Right renal pelvis (tissue), 4 donors: Measurements from ENCODE around the gene XPO6. TPM values are rescaled to one million over a fixed set of nuclear protein-coding genes. Genes with fewer than 3 reads are reported as not detected.

ENCODE experiments used
- DNase-seq, 4 donors: peaks; one replicate each; pipeline ENCODE4 v3.0.0-alpha.2; 2013; ENCODE audit warnings: low read depth in 4 of 4, low spot score in 3 of 4, missing footprints in 1 of 4
- polyA plus RNA-seq, 4 donors: library from polyadenylated mRNA; unstranded; fragments of 120-200 nt; gene quantifications; one replicate each; pipeline ENCODE4 v1.2.1, GENCODE V29; 2013; ENCODE audit not compliant: insufficient read length in 4 of 4

XPO6 gene
- polyA plus RNA-seq, 4 donors = 69.8 to 81.1 (median 73.4) TPM

DNA sequence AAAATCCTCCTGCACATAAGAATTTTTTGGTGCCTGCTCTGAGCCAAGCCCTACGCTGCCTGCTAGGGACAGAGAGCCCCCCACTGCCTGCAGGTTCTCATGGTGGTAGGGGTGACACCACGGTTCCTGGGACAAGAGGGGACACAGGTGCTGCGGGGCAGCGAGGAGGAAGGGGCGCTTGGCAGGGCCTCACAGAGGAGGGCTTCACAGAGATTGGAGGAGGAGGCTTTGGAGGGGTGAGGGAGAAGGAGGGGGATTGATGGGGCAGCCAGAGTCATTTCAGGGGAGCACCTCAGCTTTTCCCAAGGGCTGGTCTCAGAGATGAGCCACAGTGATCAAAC, 118.4 kb downstream of the XPO6 start:
- DNase-seq = no peak

DNA sequence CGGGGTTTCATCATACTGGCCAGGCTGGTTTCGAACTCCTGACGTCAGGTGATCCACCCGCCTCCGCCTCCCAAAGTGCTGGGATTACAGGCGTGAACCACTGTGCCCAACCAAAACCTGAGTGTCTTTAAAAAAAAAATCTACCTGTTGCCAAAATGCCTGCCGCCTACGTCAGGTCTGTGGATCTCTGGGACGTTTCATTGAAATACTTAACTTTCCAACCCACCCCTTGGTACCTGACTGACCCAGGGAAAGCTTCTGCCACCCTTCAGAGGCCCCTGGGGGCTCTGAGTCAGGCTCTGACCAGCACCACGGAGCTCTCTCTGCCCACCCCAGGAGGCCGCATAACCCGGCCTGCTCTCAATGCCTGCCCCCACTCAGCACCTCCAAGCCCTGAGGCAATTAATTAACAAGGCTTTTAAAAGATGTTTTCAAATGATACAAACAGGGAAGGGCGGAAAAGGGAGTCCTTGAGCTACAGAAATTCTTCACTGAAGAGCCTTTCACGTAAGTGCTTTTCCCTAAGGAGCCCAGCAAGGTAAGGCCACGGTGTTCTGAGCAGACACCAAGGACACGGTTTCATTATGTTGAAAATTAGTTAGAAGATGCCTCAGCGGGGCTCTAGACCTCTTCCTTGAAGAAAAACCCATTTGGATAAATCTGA, 118.9 kb downstream of the XPO6 start:
- DNase-seq = no peak

DNA sequence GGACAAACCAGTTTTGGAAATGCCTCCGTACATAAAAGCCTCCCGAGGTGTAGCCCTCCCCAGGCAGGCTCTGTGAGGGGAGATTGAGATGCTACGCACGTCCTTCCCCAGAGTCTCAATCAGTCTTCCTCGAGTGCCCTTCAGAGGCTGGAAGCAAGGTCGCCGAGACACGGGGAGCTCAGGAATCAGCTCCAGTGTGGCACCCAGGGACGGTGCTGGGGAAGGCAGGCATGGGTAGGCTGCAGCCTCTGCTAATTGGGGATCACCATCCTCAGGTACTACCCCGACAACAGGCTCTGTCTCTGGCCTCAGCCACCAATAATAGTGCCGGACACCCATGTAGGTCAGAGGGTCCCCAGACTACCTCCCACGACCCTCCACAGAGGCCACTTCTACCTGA, 120.1 kb downstream of the XPO6 start:
- DNase-seq = no peak

DNA sequence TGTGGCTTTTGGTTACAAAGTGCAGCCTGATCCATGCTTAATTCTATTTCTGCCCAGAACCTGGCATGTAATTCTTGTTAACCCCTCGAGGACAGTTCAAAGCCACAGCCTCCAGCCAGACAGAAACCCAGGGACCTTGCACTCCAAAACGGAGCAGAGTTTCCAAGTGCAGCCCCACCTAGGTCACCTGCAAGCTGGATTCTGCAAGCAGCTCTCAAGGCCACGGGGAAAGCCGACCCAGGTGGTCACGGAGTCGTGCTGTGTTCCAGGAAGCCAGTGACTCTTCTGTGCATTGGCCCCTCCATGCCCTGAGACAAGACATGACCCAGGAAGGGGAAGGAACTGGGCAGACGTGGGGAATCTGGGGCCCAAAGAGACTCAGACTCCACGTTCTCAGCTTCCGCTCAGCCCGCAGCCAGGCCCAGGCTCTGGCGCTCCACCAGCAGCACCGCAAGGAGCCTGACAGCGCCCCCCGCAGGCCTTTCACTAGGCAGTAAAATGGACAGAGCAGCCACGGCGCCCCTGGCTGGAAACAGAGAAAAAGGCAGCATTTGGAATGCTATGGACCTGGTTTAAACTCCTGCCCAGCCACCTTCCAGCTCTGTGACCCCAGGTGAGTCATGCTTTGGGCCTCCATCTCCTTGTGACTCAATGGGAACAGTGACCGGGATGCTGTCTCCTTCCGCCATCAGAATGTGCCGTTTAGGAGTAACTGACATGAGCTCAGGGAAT, 121.0 kb downstream of the XPO6 start:
- no peak for DNase-seq

DNA sequence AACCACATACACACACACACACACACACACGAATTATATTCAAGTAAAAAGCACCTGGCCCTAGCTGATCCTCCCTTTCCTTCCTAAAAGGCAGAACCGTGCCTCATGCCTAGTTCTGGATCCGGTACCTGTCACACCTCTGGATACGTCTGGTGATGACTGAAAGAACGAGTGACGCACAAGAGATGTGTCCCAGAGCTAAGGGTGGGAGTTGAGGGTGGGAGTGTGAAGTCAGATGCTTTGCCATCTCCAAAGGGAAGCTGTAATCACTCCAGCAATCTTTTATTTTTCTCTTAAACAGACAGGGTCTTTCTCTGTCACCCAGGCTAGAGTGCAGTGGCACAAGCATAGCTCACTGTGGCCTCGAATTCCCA, 121.8 kb downstream of the XPO6 start:
- DNase-seq = no peak

DNA sequence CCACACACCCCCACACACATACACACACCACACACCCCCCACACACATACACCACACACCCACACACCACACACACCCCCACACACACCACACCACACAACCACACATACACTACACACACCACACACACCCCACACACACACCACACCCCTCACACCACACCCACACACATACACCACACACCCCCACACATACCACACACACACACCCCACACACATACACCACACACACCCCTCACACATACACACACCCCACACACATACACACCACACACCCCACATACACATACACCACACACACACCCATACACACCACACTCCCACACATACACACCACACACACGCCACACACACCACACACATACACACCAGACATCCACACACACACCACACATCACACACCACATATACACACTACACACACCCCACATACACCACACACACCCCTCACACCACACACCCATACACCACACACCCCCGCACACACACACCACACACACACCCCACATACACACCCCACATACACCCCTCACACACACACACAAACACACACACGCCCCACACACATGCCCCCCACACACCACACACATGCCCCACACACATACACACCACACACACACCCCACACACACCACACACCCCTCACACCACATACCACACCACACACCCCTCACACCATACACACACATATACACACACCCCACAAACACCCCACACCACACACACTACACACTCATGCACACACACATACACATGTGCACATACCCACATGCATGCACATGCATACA, 122.4 kb downstream of the XPO6 start:
- DNase-seq = no peak

DNA sequence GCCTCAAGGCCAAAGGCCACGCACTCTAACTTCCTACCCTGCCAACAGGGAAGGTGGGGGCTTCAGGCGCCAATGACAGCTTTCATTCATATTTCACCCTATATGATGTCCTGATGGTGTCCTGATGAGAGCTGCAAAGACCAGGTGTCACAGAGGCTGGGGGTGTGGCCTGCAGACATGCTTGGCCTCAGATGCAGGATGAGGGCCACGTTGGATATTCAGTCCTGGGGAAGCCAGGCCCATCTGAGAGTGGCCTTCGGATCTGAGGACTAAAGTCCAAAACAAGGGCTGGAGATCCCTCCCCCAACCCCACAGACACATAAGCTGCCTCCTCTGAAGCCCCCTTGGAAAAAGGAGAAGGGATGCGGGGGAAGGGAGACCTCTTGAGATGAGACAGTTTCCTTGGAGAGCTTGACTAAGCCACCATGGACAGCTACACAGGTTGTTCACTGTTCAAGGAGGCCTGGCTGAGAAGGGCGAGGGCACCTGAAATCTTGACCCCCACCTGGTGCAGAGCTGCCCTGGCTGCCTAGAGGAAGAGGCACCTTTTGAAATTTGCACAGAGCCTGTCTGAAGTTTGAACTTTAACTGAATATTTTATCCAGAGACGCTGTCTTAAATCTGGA, 124.0 kb downstream of the XPO6 start:
- DNase-seq = no peak

DNA sequence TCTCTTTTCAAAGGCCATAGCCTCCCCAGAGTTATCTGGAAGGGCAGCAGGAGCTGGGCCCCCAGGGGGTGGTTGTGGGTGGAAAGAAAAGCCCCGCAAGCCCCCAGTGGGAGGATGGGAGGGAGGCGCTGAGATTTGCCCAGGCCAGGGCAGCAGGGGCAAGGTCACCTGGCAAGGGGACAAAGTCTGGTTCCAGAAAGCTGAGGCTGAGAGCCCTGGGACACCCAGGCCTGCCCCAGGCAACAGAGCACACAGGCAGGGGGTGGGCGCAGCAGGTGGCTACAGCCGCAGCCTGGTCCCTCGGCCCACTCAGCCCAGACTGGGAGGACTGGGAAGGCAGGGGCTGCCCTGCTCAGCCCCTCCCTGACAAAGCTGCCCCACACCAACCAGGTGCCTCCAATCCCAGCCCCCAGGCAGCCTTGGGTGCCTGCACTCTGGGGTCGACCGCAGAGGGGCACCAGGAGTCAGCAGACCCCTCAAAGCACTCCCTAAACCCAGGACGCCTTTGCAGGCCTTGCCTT, 124.6 kb downstream of the XPO6 start:
- no peak for DNase-seq

DNA sequence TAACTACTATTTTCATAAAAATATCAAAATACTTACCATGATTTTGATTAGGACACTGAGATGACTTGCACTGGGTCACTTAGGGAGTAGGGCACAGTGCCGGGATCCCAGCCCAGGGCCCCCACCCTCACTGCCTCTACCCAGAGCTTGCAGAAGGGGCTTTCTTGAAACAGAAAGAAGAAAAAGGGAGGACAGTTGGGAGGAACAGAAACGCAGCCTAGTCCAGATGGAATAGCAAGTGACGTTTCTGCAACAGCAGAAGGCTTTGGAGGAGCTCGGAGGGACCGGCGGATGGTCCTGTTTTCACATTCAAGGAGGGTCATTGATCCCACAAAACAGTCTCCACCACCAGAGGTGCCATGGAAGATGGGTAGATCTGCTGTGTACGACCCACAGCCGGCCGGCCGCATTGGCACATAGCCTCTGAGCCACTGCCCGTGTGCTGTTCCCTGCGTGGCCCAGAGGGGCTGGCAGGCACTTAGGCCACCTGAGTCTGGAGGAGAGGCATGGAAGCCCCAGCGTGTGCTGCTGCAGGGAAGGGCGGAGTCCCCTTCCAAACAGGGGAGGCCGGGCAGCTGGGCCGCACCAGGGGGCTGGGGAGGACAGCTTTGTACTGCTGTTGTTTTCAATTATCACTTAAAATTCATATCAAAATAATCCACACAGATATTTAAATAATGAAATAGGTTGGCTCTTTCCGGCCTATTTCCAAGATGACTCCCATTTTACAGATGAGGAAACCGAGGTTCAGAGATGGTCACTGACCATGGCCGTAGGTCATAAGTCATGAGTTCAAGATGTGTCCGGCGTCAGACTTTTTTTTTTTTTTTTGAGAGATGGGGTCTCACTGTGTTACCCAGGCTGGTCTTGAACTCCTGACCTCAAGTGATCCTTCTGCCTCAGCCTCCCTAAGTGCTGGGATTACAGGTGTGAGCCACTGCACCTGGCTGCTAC, 125.3 kb downstream of the XPO6 start:
- no peak for DNase-seq

DNA sequence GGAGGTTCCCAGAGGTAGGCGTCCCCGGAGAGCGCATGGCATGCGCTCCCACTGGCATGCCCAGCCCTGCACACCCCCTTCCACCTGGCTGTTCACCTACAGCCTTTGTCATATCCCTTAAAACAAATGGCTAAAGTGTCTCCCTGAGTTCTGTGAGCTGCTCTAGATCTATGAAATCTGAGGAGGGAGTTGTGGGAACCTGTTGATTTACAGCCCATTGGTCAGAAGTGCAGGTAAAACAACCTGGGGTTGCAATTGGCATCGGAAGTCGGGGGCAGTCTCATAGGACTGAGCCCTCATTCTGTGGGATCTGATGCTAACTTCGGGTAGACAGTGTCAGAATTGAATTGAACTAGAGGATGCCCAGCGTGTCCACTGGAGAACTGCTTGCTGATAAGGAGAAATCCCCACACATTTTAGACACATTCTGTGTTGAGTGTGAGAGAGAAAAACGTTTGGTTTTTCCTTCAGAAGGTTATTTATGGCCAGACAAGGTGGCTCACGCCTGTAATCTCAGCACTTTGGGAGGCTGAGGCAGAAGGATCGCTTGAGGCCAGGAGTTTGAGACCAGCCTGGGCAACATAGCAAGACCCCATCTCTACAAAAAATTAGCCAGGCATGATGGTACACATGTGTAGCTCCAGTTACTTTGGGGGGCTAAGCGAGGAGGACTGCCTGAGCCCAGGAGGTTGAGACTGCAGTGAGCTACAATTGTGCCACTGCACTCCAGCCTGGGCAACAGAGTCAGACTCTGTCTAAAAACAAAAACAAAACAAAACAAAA, 126.2 kb downstream of the XPO6 start:
- DNase-seq = no peak

DNA sequence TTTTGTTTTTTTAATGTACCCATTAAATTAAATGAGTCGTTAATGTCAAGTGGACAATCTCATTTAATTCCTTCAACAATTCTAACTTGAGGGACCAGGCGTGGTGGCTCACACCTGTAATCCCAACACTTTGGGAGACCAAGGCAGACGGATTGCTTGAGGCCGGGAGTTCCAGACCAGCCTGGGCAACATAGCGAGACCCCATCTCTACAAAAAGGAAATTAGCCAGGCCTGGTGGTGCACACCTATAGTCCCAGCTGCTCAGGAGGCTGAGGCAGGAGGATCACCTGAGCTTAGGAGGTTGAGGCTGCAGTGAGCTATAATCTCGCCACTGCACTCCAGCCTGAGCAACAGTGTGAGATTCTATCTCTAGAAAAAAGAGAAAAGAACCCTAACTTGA, 127.6 kb downstream of the XPO6 start:
- no peak for DNase-seq

DNA sequence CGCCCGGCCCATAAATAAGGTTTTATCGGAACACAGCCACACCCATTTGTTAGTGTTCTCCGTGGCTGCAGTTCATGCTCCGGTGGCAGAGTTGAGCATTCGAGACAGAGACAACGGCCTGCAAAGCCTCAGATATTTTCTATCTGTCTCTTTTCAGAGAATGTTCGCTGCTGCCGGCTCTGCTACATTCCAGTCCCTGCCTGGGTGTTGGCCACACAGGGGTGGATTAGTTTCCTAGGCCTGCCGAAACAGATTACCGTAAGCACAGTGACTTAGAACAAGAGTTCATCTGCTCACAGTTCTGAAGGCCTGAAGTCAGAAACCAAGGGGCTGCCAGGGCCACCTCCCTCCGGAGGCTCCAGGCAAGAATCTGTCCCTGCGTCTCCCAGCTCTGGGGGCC, 129.1 kb downstream of the XPO6 start:
- no peak for DNase-seq

DNA sequence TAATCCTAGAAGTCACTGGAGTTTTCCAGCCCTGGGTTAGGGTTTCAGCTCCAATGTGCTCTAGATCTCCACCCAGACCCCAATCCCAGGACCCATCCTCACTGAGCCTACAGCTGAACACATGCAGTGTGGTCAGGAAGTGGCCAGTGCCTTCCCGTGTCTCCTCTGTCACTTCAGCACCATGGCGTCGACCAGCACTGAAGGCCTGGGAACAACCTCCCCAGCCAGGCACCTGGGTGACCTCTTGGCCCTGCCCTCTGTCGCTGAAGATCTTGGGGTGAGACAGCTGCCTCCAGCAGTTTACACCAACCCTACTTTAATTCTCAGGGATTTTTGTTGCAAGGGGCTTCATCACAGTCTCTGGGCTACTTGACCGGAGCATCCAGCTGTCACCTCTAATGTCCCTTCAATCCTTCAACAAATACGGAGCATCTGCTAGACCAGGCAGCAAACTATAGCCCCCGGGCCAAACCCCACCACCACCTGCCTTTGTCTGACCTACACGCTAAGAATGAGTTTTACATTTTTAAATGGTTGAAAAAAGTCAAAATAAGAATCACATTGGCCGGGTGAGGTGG, 130.3 kb downstream of the XPO6 start:
- DNase-seq = no peak

DNA sequence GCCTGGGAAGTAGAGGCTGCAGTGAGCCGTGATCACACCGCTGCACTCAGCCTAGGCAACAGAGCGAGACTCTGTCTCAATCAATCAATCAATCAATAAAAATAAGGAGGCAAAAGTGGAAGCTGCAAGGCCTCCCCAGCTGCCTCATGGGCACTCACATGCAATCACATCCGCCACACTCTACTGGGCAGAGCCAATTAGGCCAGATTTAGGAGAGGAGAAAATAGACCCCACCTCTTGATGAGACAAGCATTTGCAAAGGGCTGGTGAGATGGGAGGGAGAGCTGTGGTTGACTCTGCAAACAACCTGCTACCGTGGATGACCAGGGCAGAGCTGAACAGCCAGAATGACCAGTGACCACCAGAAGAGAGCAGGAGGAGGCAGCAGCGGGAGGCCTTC, 133.5 kb downstream of the XPO6 start:
- DNase-seq = no peak

DNA sequence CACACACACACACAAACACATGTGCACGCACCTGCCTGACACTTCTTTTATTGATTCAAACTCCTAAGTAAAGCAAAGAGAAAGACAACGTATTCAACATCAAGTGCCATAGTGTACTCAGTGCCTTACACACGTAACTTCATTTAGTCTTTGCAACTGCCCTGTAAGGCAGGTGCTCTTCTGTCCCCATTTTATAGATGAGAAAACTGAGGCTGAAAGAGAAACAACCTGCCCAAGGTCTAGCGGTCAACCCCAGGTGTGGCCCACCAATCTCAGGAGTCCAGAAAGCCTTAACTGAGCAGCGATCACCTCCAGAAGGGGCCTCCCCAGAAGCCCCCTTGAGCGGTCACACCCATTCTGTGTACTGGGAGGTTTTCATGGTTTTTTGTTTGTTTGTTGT, 137.9 kb downstream of the XPO6 start:
- no peak for DNase-seq

DNA sequence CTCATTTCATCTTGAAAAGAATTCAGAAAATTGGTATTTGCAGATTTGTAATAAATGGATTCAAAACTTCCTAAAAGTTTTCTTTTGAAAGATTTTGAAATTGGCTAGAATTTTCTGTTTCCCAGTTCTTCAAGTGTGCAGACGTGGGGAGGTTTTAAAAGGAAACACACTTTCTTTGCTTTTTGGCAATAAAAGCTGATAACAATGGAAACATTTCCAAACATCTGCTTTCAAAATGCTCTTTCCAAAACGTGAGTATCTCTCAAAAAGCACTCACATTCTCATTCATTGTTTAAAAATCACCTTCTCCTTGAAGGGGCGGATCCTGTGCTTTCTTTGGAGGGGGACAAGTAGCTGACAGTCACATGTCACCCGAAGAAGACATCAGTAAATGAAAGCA, 139.7 kb downstream of the XPO6 start:
- DNase-seq = no peak

DNA sequence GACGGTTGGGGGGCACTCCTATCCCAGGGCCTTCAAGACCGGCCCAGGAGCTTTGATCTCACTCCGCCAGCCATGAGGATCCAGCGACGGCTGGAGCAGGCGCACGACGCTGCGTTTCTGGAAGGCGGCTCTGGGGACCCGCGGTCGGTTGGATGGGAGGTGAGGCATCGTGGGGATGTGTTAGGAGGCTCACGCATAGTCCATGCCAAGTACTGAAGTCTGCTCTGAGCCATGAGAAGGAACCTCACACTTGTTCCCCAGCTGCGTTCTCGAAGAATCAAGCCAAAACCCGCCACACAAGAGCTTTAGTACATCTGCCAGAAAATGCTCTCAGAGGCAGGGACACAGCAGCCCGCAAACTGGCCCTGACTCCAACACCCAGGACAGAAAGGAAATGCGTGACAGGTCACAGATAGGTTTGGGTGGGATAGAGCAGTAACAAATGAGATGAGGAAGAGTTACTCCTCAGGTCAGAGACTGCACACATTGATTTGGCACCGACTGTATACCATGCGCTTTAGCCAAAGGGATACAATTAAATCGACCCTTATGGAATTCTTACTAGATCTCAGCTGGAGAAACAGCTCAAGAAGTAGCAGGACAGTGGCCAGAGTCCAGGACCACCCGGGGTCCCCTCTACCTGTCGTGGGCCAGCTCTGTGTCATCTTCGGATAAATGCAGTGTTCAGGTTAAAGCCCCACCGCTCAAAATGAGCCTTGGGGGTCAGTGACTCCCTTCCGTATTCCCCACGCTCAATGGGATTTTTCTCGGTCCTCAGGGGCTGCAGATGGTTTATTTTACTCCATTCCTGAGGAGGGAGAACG, 141.6 kb downstream of the XPO6 start:
- DNase-seq = no peak

DNA sequence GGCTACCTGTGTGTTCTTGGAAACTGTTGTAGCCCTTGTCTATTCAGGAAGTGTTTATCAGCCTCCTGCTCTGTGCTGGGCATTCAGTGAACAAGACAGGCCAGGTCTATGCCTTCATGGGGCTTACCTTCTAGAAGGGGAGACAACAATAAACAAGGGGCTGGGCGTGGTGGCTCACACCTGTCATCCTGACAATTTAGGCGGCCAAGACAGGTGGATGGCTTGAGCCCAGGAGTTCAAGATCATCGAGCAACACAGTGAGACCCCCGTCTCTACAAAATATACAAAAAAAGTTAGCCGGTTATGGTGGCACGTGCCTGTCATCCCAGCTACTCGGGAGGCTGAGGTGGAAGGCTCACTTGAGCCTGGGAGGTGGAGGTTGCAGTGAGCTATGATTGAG, 142.8 kb downstream of the XPO6 start:
- DNase-seq = no peak
